ENCODE data around the gene PHF21B.

PHF21B gene

GRCh38 chr22:44842417-44842816, 167.4 kb downstream of the PHF21B start:
- TF ChIP-seq, protein P1, sequence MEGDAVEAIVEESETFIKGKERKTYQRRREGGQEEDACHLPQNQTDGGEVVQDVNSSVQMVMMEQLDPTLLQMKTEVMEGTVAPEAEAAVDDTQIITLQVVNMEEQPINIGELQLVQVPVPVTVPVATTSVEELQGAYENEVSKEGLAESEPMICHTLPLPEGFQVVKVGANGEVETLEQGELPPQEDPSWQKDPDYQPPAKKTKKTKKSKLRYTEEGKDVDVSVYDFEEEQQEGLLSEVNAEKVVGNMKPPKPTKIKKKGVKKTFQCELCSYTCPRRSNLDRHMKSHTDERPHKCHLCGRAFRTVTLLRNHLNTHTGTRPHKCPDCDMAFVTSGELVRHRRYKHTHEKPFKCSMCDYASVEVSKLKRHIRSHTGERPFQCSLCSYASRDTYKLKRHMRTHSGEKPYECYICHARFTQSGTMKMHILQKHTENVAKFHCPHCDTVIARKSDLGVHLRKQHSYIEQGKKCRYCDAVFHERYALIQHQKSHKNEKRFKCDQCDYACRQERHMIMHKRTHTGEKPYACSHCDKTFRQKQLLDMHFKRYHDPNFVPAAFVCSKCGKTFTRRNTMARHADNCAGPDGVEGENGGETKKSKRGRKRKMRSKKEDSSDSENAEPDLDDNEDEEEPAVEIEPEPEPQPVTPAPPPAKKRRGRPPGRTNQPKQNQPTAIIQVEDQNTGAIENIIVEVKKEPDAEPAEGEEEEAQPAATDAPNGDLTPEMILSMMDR (IDR thresholded peaks at IDR 0.05; ENCODE audit: control insufficient read depth, extremely low read depth, insufficient read depth): no peak
- H3K4me3 ChIP-seq (ENCODE audit: low read depth, low read length): no peak overlapping the region
- DNase-seq (ENCODE audit: low read depth): no peak

- H3K4me3 ChIP-seq (ENCODE audit: low read depth, low read length): no peak overlapping the region
- no peak for DNase-seq (ENCODE audit: low read depth)
- TF ChIP-seq, protein P1 (IDR thresholded peaks at IDR 0.05; ENCODE audit: control insufficient read depth, extremely low read depth, insufficient read depth): no peak
These were observed 169.0 kb downstream of the PHF21B start for GRCh38 chr22:44840611-44841322.

DNA sequence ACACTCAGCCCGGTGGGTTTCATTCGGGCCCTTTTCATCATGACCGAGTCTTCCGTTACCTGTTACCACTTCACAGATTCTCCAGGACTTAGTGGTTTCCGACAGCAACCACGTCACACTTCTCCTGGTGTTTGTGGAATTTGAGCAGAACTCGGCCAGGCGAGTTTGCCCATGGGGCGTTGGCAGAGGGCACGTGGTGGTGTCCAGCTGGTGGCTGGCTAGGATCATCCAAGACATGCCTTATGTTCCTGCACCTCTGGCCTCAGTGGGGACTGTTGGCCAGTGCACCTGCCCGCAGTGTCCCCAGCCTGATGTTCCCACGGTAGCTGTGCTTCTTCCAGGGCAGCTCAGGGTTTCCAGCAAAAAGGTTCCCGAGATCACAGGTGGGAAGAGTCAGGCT, 170.1 kb downstream of the PHF21B start:
- no peak overlapping the region for H3K4me3 ChIP-seq (ENCODE audit: low read depth, low read length)
- TF ChIP-seq, protein P1 (IDR thresholded peaks at IDR 0.05; ENCODE audit: control insufficient read depth, extremely low read depth, insufficient read depth): no peak
- DNase-seq (ENCODE audit: low read depth): no peak

DNA sequence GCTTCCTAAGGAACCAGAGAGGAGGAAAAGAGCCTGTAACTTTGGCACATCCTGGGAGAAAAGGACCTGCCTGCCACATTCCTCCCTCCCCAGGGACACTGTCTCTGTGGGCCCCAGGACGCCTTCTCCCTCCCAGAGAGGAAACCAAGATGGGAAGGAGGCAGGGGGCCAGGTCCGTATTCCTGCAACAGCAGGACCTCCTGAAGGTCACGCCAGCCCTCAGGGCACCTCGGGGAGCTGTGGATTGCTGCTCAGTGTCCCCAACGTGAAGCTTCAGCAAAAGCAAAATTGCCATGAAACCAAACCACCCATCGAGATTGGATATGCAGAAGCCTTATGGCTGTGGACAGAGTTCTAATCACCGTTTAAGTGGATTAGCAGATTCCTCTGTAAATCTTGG, 170.7 kb downstream of the PHF21B start:
- no peak for DNase-seq (ENCODE audit: low read depth)
- H3K4me3 ChIP-seq (ENCODE audit: low read depth, low read length): no peak overlapping the region
- TF ChIP-seq, protein P1 (IDR thresholded peaks at IDR 0.05; ENCODE audit: control insufficient read depth, extremely low read depth, insufficient read depth): no peak

DNA sequence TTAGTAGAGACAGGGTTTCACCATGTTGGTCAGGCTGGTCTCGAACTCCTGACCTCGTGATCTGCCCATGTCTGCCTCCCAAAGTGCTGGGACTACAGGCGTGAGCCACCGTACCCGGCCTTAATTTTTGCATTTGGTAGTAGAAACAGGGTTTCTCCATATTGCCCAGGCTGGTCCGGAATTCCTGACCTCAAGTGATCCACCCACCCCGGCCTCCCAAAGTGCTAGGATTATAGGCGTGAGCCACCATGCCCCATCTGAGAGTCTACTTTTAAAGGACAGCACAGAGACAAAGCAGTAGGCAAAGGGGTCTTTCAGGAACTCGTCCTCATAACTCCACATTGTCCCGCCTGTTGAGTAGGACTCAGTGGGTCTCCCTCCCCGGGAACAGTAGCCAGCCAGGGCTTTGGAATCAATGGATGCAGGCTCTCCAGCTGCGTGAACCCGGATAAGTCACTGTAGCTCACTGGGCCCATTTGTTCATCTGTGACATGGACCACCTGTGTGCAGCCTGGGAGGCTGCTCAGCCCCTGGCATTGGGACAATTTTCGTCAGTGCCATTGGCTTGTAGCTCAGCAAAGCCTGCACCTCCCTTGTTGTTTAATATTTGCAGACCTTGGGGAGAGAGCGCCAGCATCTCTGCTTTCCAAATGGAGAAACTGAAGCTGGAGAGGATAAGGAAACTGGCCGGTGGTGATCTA, 171.3 kb downstream of the PHF21B start:
- H3K4me3 ChIP-seq (ENCODE audit: low read depth, low read length): no peak overlapping the region
- TF ChIP-seq, protein P1 (IDR thresholded peaks at IDR 0.05; ENCODE audit: control insufficient read depth, extremely low read depth, insufficient read depth): no peak
- no peak for DNase-seq (ENCODE audit: low read depth)

- TF ChIP-seq, protein P1 (IDR thresholded peaks at IDR 0.05; ENCODE audit: control insufficient read depth, extremely low read depth, insufficient read depth): no peak
- DNase-seq (ENCODE audit: low read depth): no peak
- no peak overlapping the region for H3K4me3 ChIP-seq (ENCODE audit: low read depth, low read length)
These were observed 172.3 kb downstream of the PHF21B start for GRCh38 chr22:44837481-44837880.
